Kasumi-1 (cell line): ENCODE results near the gene NFIB.

Experiments
- DNase-seq, 2 experiments: peaks; one replicate each; lab custom pipeline; 2025; lab: John Stamatoyannopoulos, UW

Gene NFIB

DNA sequence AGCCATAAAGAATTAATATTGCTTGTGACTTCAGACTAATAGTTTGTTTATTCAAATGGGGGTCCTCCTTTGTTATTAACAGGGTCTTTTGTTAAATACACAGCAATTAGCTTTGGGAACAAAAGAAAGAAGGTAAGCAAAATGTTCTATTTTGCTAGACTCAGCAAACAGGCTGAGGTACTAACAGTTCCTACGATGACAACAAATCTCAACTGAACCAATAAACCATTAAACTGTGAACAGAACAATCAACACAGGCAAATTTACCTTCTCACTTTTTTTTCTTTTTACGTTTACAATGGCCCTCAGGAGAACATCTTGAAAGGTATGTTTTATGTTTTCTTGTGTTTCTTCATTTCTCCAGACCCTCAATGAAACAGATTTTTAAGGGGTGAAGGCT lies 207.2 kb downstream of the NFIB start:
- DNase-seq, result no peak

DNA sequence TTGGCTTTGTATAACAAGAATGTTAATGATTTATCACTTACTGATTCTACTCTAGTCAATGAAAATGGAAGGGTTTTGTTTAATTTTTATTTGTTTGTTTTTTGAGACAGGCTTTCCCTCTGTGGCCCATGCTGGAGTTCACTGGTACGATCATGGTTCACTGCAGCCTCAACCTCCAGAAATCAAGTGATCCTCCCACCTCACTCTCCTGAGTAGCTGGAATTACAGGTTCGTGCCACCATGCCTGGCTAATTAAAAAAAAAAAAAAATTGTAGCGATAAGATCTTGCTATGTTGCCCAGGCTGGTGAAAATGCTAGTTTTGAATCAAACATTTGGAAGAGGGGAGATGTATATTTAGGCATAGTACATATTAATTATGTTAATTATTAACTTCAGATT lies 209.4 kb downstream of the NFIB start:
- DNase-seq, result no peak

DNA sequence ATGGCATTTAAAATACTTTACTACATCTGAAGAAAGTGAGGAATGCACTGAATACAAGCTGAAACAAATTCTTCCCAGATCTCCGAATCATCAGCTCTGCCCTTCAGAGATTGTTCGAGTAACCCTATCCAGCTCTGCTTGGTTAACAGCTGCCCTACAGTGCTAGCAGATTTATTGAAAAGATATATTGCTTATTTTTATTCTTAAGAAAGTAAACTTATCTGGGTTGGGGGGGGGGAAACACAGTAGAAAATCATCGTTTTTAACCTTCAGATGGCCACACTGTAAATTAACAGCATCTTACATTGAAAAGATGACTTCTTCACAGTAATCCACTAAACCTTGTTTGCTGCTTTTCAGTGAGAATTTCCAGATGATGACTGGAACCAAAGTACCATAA lies 210.8 kb downstream of the NFIB start:
- DNase-seq, result no peak

DNA sequence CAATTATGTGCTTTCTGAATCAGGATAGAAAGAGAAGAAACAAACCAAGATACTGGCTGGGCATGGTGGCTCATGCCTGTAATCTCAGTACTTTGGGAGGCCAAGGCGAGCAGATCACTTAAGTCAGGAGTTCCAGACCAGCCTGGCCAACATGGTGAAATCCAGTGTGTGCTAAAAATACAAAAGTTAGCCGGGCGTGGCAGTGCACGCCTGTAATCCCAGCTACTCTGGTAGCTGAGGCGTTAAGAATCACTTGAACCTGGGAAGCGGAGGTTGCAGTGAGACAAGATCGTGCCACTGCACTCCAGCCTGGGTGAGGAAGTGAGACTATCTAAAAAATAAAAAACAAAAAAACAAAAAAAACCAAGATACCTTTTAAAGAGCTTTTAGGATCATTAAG lies 214.2 kb downstream of the NFIB start:
- DNase-seq, result no peak

DNA sequence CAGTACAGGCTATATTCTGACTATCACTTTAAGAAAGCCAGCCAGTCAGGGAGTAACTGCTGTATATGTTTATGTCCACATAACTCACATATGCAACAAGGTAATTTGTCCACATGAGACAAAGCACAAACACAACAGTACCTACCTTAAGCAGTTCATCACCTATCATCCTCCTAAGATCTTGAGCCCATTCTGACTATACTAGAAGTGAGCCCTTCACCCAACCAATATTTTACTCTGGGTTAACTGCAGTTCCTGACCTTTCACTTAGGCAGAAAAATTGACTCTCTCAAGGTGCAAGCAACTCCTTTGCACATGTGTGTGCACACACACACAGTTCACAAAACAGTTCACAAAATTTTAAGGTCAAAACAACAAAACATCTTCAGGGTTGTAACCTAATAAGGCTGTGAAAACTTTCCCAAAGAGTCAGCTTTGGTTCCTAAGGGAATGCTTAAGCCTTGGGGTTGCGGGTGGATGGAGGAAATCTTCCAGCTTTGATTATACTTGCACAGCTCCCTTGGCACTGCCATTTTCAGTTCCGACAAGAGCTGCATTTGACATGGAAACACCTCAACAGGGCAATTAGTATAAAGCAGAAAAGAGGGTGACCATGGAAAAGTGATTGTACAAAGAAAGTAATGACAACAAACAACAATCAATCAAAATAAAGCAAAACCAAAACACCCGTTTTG lies 215.3 kb downstream of the NFIB start:
- DNase-seq, result no peak

DNA sequence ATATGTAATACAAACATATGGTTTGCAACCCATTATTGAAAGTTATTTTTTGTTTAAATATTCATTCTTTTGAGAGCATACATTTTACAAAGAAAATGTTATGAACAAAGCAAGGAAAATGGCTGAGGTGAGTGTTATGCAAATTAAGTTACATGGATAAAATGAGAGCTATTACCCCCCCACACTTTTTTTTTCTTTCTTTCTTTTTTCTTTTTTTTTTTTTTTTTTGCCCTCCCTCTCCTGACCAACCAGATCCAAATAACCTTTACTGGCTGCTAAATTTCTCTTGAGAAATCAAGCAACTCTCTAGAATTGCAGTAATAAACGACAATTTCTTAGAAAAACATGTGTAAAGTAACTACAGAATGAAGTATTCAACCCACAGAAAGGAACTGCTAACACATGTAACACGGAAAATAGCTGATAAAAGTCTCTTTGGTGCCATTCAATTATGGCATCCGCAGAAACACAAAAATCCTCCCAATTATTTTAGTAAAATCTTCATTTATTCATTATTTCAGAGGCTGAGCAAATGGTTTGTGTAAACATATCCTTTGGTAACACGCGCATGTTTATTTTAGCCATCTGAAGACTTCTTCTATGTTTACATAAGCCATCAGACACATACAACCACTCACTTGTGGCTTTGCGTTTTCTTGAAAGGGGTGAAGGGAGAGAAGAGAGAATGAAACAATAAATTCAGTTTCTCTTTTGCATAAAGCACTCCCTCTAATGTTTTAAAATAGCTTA lies 216.1 kb downstream of the NFIB start:
- DNase-seq, result no peak

DNA sequence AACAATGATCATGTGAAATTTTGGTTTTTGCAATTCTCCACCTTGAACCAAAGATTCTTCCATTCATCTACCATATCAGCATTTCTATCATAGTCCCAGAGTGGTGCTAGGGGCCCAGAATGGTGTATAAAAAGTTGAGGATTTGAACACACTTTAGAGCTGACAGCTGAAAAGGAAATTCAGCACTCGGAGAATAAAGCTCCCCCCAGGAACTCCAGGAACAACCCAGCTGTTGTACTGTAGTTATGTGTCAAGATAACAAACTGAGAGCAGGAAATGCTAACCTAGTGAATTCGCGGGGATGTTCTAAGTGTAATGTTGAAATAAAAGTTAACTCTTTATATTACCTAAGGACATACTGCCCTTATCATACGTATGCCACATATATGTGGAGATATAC lies 216.7 kb downstream of the NFIB start:
- no peak for DNase-seq

DNA sequence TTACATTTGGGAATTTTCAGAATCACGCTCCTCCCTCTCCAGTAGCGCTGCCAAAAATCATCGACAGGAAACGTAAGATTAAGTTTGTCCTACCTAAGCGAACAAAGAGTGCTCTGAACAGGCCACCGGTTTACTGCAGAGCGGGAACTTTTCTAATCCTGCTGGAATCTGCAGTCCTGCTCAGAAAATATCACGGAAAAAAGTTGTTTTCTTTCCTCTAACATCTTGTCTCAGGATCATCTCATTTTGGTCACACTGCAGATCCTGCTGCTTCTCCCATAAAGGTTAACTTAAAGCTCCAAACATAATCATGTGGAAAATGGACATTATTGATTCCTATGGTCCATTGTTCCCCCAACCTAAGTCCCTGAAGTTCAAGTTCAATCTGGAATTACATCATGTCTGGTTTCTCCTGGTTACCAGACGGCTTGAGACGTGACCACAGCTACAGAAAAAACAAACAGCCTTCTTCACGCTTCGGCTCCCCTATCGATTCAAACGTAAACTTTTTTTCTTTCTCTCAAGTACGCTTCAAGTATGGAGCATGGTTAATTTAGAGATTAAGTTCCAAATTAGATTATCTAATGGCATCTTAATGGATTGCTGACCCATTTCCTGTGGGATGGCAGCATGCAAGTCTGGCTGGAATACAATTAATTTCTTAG lies 217.6 kb downstream of the NFIB start:
- DNase-seq, result no peak

DNA sequence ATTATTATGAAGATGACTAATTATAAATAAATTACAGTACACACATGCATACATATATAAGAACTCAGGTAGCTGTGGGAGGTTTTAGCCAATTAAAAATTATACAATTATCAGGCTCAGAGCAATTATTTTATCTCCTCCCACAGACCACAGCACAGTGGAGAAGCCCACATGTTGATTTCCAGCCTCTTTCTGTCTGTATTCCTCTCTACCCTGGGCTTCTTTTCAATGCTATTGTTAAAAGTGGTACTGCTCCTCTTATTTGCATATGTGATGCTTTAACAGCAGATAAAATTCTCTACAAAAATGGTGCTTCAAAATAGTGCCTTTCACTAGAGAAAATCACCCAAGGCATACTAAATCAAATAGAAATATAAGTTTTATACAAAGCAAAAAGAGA lies 218.7 kb downstream of the NFIB start:
- no peak for DNase-seq

DNA sequence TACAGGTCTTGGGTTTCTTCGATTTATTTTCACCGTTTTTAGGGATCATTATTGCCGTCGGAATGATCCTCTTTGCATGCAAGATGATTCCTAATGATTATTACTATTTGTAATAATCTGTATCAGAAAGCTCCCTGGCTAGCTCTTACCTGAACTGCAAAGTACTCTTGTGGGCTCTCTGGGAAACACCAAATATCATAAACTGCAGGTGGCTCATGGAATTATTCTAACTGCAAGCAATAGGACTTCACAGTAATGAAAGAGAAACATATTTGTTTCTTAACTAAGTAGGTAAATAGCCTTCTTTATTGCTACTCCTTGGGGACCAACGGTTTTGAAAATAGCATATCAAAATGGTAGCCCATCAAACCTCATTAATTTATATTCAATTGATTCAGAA lies 219.4 kb downstream of the NFIB start:
- no peak for DNase-seq

DNA sequence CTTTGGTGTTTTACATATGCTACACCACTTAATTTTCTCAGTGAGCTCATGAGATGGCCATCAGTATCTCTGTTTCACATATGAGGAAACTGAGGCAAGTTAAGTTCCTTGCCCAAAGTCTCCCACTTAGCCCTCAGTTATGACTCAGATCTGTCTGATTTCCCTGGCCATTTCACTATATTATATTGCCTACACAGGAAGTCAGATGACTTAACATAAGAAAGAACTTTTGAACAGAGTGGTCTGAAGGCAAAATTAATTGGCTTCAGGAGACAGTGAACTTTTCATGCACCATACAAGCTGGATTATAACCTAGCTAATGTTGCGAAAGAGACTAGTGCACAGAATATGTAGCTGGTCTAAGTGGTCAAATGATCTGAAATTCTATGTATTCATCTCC lies 221.6 kb downstream of the NFIB start:
- DNase-seq, result no peak

DNA sequence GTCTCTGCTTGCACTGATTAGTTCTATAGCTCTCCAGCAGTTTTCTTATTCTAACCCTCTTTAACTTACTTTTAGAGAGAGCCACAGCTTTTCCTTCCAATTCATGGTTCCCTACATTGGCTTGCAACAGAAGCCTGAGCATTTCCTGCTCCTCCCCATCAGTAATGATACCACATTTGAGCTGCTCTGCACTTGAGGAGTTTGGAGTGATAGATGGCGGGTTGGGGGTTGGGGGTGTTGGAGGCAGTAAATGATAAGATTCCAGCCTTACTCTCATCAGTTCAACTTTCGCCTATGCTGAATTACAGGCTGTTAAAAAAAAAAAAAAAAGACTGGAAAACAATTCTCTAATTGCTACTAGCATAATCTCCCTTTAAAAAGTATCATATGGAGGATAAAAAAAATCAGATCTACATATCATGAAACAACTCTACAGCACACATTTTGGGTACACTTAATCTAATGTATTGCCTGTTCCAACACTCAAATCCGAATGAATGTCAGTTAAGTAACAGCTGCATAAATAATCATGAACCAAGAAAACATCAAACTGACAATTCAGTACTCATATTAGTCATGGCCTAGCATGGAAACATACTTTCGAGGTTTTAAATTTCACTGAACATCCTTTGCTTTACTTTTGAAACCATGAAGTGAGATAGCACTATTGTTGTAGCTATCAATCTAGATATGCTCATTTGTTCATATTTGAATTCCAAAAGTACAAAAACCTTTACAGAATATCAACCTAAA lies 224.7 kb downstream of the NFIB start:
- DNase-seq, result no peak

DNA sequence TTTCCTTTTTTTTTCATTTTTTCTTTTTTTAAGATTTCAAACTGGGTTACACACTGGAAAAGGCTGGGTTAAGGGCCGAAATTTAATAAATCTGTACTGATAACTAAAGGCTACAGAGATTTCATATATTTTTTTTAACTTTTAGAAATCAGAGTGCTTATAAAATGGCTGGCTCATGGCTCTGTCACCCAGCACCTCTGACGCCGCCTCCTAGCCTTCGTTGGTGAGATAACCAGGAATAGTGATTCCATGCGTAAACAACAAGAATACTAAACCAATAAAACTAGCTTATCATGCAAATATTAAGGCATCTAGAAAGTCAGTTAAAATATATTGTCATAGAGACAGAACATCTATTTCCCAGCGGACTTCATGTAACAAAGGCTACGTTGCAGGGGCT lies 226.4 kb downstream of the NFIB start:
- no peak for DNase-seq

DNA sequence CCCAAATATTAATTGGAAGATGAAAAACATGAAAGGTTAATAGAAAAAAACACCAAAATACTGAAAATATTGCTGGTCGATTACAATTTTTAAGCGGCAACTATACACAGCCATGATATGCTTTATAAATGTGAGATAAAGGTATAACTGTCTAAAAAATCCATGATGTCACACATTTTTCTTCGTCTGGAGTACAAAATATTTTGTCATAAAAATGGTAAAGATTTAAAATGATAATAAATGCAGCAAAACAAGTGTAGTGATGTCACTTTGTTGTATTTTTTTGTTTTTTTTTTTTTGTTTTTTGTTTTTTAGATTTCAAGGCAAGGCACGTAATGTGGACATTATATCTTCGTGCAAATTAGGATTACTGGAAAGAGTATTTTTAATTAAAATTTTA lies 227.4 kb downstream of the NFIB start:
- no peak for DNase-seq

DNA sequence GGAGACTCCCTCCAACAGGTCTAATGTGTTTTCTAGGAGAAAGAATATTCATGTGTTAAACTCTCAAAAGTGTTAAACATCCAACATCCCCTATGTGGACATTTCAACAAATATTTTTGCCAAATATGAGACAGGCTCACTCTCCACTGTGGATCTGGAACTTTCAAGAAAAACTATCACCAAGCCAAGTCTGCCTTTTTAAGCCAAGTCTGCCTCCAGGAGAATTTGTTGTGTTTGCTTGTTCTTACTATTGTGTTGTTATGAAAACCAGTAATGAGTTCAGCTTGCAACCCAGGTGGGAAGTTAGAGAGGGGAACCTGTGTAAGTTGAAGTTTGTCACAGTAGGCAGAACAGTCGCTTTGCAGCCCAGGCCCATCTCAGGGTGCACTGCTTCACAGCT lies 228.1 kb downstream of the NFIB start:
- no peak for DNase-seq

DNA sequence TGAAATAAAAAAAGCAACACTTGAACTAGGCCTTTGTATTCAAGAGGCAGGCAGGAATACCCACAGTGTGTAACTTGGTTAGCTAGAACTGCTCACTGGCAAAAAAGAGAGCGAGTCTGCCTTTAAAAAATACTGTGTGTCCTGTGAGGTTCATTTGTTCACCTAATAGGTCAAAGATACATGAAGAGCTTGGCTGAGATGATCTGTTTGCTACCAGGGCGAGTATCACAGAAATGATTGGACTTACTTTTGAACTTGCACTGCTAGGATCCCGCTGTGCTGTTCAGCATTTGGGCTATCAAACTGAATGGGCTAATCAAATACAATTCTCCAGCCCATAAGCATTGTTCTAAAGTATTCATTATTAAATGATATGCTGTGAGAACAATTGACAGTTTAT lies 229.1 kb downstream of the NFIB start:
- no peak for DNase-seq

DNA sequence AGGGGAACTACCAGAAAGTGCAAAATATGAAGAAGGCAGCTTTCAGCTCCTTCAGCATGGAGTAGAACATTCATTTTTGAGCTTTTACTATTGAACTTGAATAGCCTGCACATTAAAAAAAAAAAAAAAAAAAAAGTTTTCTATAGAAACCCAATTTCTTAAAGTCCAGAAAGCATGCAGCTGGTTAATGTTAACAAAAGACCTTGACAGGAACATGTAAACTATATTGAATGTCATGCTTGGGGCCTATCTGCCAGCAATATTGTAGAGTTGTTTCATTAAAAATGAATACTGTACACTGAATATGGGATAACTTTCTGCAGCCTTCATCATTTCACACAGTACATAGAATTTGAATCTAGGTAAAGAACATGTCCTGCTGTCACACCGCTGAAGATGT lies 230.6 kb downstream of the NFIB start:
- DNase-seq, result no peak

DNA sequence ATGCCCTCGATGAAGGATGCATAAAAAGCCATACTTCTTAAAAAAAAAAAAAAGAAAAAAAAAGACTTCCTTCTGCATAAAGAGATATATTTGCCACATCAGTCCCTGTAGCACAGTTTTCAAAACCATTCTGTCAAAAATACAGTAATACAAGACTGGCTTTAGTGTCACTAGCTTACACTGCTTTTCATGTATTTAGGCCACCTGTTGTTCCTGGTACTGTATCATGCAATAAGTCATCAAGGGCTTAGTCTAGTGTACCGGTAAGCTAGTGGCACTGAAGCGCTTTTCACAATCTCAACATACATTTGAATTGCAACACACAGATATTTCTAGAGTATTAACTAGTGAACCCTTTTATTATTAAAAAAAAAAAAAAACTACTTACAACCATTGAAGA lies 231.2 kb downstream of the NFIB start:
- DNase-seq, result no peak

DNA sequence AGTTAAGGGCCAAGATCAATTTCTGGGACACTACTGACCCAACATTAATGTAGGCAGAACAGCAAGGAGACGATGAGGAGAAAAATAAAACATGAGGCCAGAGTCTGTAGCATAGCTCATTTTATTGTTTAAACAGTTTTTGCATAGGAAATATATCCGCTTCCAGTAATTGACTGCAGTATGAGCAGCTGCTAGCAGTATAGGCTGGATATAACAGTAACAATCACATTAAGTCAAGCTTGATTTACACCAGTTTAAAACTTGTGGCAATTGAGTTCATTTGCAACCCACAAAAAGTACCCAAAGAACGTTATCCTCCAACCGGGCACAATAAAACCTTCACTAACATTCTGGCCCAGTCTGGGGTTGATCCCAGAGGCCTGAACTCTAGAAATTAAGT lies 232.2 kb downstream of the NFIB start:
- no peak for DNase-seq

DNA sequence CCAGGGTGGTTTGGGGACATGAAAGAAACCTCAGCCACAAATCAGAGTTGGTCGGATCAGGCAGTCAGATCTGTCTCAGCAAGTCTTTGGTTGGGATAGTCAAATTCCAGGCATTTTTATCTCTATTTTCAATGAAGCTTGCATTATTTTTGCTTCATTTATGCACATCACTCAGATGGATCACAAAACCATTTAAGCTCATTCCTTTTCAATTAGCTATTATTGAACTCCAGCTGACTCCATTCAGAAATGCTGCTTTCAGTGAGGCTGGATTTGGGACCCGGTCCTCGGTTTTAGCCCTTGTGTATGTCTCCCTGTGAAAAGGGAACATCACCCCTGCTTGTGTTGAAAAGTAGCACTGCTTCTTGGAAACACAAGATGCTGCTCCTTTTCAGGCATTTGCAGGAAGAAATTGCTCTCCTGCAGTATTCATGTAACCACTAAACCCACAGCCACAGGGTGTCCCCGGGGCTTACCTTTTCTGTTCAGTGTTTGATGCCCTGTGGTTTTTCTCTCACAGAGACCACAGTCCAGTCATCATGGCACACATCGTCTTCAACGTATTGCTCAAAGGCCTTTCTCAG lies 232.9 kb downstream of the NFIB start:
- no peak for DNase-seq

DNA sequence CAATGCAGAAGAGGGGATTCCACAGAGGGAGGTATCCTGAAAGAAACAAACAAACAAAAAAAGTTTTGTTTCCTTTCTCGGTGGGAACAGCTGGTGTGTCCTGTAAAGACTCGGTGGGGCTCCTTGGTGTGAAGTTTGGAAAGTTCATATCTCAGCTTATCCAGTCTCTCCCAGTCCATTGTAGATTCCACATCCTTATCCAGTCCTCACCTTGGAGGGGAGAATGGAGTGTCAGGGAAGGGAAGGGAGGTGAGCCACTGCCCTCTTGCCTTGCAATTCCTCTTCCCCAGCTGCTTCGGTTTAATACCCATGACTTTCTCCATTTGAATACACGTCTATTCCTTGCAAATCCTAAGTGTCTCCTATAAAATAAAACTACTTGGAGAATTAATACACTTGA lies 234.5 kb downstream of the NFIB start:
- DNase-seq, result no peak

DNA sequence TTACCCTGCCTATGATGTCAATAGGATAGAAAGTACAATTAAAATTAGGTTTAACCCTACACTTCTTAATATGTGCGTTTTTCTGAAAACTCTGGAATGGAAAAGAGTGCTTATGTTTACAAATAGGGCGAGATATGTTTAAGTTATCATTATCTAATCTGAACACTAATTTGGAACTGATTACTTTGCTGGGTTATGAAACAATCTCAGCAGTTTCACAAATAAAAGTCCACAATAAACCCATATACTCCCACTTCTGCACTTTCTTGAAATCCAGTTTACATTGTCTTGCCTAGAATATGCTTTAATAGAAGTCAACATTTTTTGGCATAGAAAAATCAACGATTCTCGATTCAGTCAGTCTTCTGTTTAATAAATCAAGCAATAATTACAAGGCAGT lies 236.3 kb downstream of the NFIB start:
- no peak for DNase-seq
